Stimulated activated CD8-positive, alpha-beta memory T cell treated with anti-CD3 and anti-CD28 coated beads, Interleukin-7, amount 100 ng/mL, for 1 hour (primary cell): ENCODE measurements around the gene SRF.

Source experiments
- DNase-seq, 2 donors: peaks; one replicate each; pipeline ENCODE4 v3.0.0-alpha.2; 2020; ENCODE audit warnings: low read depth in 2 of 2

The SRF gene

GRCh38 chr6:43183441-43183840 lies 12.4 kb downstream of the SRF start:
- DNase-seq, result no peak

GRCh38 chr6:43184268-43184985 lies 13.4 kb downstream of the SRF start:
- DNase-seq, result no peak

DNA sequence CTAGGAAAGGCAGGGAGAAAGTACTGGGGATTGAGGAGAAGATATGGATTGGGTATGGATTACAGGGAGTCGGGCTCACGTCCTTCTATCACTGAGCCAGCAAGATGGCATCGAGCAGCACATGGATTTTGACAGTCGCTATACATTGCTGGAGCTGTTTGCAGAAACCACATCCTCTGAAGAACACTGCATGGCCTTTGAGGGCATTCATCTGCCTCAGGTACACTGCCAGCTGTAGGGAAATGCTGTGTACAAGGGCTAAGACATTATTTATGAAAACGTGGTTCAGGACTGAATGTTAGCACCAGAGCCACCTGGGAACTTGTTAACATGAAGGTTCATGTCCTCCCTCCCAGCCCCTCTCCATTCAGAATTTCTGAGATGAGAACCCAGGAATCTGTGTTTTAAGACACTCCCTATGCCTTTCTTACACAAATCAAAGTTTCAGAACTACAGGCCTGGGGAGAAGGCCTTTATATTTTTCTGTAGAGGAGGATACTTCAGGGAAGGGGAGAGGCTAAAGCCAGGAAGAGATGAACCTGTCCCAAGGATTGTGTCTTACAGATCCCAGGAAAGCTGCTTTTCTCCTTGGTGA lies 14.4 kb downstream of the SRF start:
- no peak for DNase-seq

- no peak for DNase-seq
Observed at GRCh38 chr6:43186019-43186418, 14.9 kb downstream of the SRF start.

DNA sequence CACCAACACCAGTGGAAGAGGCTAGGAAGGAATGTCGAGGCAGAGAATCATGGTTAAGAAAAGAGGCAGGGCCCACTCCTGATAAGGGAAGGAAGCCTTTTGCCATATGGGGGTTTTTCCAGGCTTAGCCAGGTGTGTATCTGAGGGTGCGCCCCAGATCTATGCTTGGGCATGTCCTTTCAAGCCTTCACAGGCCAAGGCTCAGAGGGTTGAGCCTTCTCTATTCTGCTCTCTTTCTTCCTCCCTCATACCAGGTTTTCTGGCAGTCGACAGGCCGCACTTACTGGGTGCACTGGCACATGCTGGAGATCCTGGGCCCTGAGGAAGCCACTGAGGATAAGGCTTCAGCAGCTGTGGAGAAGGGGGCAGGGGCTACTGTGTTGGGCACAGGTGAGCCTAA lies 15.6 kb downstream of the SRF start:
- DNase-seq, result no peak

- DNase-seq, result no peak
Observed at GRCh38 chr6:43187821-43188220, 16.8 kb downstream of the SRF start.

GRCh38 chr6:43188426-43188825 lies 17.4 kb downstream of the SRF start:
- no peak for DNase-seq

GRCh38 chr6:43189776-43190304 lies 18.8 kb downstream of the SRF start:
- DNase-seq, result no peak

- no peak for DNase-seq
Observed at GRCh38 chr6:43192911-43193310, 21.8 kb downstream of the SRF start.

DNA sequence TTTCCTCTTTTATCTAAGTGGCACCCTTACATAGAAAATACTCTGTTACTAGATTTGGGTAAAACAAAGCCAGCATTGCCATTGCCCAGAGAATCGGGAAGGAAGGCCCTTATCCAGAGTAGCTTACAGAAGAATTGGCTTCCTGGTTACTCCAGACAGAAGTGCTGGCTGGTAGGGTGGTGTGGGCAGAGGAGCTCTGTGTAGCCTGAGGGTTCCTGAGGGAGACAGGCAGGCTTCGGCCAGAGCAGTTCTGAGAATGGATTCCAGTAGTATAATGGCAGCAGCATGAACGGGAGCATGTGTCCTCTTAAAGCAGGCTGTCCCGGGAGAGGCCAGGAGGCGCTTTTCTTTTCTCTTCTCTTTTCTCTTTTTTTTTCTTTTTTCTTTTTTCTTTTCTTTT lies 22.9 kb downstream of the SRF start:
- DNase-seq, result no peak

DNA sequence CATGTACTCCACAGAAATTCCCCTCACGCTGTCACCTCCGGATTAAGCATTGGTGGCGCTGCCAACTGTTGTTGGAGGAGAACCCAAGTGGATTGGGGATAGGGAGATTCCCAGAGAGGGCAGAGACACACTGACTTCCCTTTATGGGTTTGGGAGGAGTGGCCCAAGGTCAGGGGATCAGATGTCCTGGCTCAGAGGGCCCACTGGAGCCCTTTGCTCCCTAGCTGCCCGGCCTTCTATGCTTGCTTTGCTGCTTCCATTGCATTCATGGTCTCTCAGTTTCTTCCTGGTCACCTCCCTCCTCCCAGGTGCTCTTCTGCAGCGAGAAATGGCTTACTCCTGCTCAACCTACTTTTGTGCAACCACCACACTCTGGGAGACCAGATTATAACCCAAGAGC lies 25.3 kb downstream of the SRF start:
- DNase-seq, result no peak

- no peak for DNase-seq
Observed at GRCh38 chr6:43199912-43200311, 28.8 kb downstream of the SRF start.

DNA sequence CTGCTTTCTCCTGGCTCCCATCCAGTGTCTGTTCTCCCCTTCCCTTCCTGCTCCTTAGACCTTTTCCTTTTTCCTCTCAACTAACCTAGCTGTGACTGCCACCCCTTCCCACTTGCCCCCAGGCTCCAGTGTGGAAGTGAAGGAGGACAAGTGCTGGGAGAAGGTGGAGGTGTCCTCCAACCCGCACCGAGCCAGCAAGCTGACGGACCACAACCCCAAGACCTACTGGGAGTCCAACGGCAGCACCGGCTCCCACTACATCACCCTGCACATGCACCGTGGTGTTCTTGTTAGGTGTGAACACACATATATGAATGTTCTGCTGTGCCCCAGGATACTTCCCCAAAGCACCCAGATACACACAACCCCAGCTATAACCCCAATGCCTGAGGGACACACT lies 29.5 kb downstream of the SRF start:
- no peak for DNase-seq

DNA sequence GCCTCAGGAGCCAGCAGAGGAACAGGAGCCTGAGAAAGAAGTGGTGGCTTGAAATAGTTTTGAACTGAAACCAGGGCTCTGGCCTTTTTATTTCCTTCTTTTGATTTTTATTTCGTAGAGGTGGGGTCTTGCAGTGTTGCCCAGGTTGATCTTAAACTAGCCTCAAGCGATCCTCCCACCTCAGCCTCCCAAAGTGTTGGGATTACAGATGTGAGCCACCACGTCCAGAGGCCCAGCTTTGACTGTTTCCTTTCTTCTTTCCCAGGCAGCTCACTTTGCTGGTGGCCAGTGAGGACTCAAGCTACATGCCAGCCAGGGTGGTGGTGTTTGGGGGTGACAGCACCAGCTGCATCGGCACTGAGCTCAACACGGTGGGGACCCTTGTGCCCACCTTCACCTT lies 31.4 kb downstream of the SRF start:
- no peak for DNase-seq

DNA sequence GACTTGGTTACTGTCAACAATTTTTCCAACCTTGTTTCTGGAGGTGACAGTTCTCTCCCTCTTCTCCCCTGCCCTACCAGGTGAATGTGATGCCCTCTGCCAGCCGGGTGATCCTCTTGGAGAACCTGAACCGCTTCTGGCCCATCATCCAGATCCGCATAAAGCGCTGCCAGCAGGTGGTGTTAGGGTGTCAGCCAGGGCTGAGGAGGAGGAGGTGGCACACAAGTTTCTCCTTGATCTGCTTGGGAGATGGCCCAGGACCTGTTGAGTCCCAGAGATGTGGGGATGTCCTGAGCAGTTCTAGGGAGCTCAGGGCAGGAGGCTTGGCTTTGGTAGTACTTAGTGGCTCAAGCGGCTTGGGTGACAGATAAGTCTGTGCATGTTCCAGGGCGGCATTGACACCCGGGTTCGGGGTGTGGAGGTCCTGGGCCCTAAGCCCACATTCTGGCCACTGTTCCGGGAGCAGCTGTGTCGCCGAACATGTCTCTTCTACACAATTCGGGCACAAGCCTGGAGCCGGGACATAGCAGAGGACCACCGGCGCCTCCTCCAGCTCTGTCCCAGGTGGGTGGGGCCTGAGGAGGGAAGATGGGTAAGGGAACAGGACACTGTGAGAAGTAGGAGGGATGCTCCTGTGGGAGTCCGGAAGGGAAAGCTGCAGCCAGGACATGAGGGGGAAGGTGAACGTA lies 32.1 kb downstream of the SRF start:
- DNase-seq, result no peak

DNA sequence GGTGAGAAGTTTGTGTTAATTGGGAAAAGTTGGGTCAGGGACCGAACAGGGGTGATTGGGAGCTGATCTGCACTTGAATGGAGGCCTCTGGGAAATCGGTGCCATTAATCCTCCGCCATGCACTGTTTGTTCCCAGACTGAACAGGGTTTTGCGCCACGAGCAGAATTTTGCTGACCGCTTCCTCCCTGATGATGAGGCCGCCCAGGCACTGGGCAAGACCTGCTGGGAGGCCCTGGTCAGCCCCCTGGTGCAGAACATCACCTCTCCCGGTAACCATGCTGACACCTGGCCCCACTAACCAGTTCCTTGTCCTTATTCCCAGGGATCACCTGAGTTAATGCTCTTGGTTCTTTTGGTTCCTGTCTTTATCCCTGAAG lies 32.6 kb downstream of the SRF start:
- DNase-seq, result no peak

- no peak for DNase-seq
Observed at GRCh38 chr6:43204271-43205105, 33.4 kb downstream of the SRF start.

DNA sequence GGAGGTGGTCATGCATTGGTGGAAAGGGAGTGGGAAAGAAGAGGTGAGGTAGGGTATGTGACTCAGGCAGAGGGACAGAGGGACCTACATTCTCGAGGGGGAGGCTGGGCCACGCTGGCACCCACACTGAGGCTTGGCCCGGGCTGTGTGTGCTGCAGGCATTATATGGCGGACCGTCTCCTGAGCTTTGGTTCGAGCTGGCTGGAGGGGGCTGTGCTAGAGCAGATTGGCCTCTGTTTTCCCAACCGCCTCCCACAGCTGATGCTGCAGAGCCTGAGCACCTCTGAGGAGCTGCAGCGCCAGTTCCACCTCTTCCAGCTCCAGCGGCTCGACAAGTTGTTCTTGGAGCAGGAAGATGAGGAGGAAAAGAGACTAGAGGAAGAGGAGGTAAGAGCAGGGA lies 34.8 kb downstream of the SRF start:
- DNase-seq, result no peak

GRCh38 chr6:43207286-43207685 lies 36.2 kb downstream of the SRF start:
- DNase-seq, result no peak

- no peak for DNase-seq
Observed at GRCh38 chr6:43211955-43212354, 40.9 kb downstream of the SRF start.

DNA sequence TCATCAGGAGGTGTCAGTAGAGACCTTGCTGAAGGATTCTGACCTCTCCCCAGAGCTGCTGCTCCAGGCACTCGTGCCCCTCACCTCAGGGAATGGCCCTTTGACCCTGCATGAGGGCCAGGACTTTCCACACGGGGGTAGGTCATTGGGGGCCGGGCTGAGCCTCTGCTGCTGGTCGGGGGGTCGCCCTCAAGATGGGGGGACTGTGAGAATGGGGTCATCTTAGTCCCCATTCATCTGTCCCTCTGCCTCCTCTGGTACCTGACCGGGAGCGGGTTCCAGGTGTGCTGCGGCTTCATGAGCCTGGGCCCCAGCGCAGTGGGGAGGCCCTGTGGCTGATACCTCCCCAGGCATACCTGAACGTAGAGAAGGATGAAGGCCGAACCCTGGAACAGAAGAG lies 42.4 kb downstream of the SRF start:
- no peak for DNase-seq

DNA sequence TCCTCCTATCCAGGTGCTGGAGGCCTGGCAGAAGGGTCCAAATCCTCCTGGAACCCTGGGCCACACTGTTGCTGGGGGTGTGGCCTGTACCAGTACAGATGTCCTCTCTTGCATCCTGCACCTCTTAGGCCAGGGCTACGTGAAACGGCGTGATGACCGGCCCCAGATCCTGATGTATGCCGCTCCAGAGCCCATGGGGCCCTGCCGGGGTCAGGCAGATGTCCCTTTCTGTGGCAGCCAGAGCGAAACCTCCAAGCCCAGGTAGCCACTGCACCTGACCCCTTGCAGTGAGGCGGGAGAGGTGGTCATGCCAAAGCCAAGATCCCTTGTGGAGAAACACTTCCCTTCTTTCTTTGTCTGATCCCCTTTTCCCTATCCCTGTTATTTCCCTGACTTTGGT lies 44.0 kb downstream of the SRF start:
- DNase-seq, result no peak
